Right lobe of liver (tissue), 6 donors: Measurements from ENCODE around the gene TMEM233. TPM values are rescaled to one million over a fixed set of nuclear protein-coding genes. Genes with fewer than 3 reads are reported as not detected.

ENCODE experiments used
- ATAC-seq, 4 donors: fragments of 200-7000 bp; cut with Tn5 transposase; one replicate each; pipeline ENCODE4 v1.9.1; 2020; ENCODE audit warnings: mild to moderate bottlenecking in 4 of 4, moderate library complexity in 4 of 4
- DNase-seq, 3 donors: peaks; one replicate each; pipeline ENCODE4 v3.0.0-alpha.2; 2020
- H3K27ac ChIP-seq, 3 donors: fragments of 200-600 bp; one replicate each; pipeline ENCODE4 v1.8.0; 2022
- H3K27me3 ChIP-seq, 2 donors: fragments of 200-600 bp; one replicate each; pipeline ENCODE4 v1.8.0; 2022
- H3K36me3 ChIP-seq, 4 donors: fragments of 200-600 bp; sonication (generic) in 1 of 4; one replicate each; pipeline versions ENCODE4 v1.5.1 to v1.8.0; 2017 to 2022; ENCODE audit warnings: control low read depth in 1 of 4
- H3K4me1 ChIP-seq, 4 donors: fragments of 200-600 bp; sonication (generic) in 1 of 4; one replicate each; pipeline versions ENCODE4 v1.5.1 to v1.8.0; 2017 to 2022; ENCODE audit warnings: control low read depth in 1 of 4
- H3K4me3 ChIP-seq, 3 donors: fragments of 200-600 bp; one replicate each; pipeline ENCODE4 v1.8.0; 2022
- H3K9me3 ChIP-seq, 4 donors: fragments of 200-600 bp; sonication (generic) in 1 of 4; one replicate each; pipeline versions ENCODE4 v1.5.1 to v1.8.0; 2017 to 2022; ENCODE audit warnings: control low read depth in 1 of 4
- CTCF ChIP-seq, 4 donors: fragments of 200-600 bp in 3 of 4; fragments of 450-650 bp in 1 of 4; IDR thresholded peaks; one replicate each; pipeline versions ENCODE4 v1.5.1 to v1.8.0; 2016 to 2022; ENCODE audit warnings: antibody characterized with exemption in 4 of 4, mild to moderate bottlenecking in 2 of 4
- POLR2A ChIP-seq: fragments of 450-650 bp; IDR thresholded peaks from one replicate; pipeline ENCODE4 v1.6.1; 2017; ENCODE audit warnings: antibody characterized with exemption, mild to moderate bottlenecking
- WGBS: methylation state at CpG from one replicate; pipeline ENCODE4 v1.1.6; 2018; ENCODE audit warnings: low coverage, low lambda C conversion rate; ENCODE audit not compliant: insufficient coverage; ENCODE audit errors: missing lambda C conversion rate; 5-methylcytosine and 5-hydroxymethylcytosine counted together
- intact Hi-C, 2 donors: fragments of 100-400 bp; cut with DNase I; formaldehyde crosslinking; loops; one replicate each; pipeline versions ENCODE4 v1.11.2 to v1.14.1; 2022
- total RNA-seq, 6 experiments: library from RNA; depleted of rRNA in 2 of 6; stranded (reverse); fragments of >200 nt in 2 of 6; fragmentation: NEBNext Ultra II Directional in 3 of 6; extraction: Animal tissue kit (Norgen Biotek cat#: 25700) in 3 of 6; gene quantifications; one replicate each; pipeline versions ENCODE4 v1.1.0 to v1.2.4, GENCODE V29; 2016 to 2023
- donor health status: DM: no; HTN: yes; CAD: no.
- donor health status: DM: no; HTN: no; CAD: no.
- donor health status: DM: no; HTN: no; CAD: no.
- donor health status: DM: no; HTN: yes; CAD: no.
- donor health status: DM: no; HTN: yes; CAD: no.

TMEM233 gene
- total RNA-seq, 6 experiments from 2014 or later = 0.09 to 0.40 (median 0.21) TPM; not detected in 2

- TF ChIP-seq CTCF (IDR thresholded peaks at IDR 0.05) = no peak
- no peak for TF ChIP-seq POLR2A
- no peaks in the 10 kb centered on the region for H3K27me3 ChIP-seq
- no peak overlapping the region for H3K4me3 ChIP-seq
- ATAC-seq (no peak), DNase-seq (no peak)
- H3K4me1 ChIP-seq = no peaks in the 10 kb centered on the region
- H3K36me3 ChIP-seq = no peaks in the 10 kb centered on the region
- 43% methylated on average over 7 of the region's 8 CpGs for WGBS
- no peak overlapping the region for H3K27ac ChIP-seq
- intact Hi-C loops = no loop called here
- H3K9me3 ChIP-seq = no peaks in the 10 kb centered on the region
These were observed 17.3 kb upstream of the TMEM233 start for GRCh38 chr12:119576118-119576810.

GRCh38 chr12:119576915-119577314, 16.7 kb upstream of the TMEM233 start:
- DNase-seq = no peak
- no peak overlapping the region for H3K4me3 ChIP-seq
- 10% methylated on average over 1 of the region's 1 CpG for WGBS
- no peaks in the 10 kb centered on the region for H3K9me3 ChIP-seq
- H3K27ac ChIP-seq = no peak overlapping the region
- no peak for TF ChIP-seq CTCF (IDR thresholded peaks at IDR 0.05)
- H3K4me1 ChIP-seq = no peaks in the 10 kb centered on the region
- no peaks in the 10 kb centered on the region for H3K27me3 ChIP-seq
- intact Hi-C loops = no loop called here
- no peak for ATAC-seq
- no peaks in the 10 kb centered on the region for H3K36me3 ChIP-seq

GRCh38 chr12:119578112-119578511, 15.5 kb upstream of the TMEM233 start:
- TF ChIP-seq POLR2A (no peak), CTCF (IDR thresholded peaks at IDR 0.05) (no peak)
- intact Hi-C loops = no loop called here
- WGBS = 67% methylated on average over 2 of the region's 2 CpGs
- DNase-seq (no peak), ATAC-seq (no peak)
- Histone ChIP-seq H3K9me3 (no peaks in the 10 kb centered on the region), H3K27ac (no peak overlapping the region), H3K4me3 (no peak overlapping the region), H3K36me3 (no peaks in the 10 kb centered on the region), H3K27me3 (no peaks in the 10 kb centered on the region), H3K4me1 (no peaks in the 10 kb centered on the region)

- DNase-seq (no peak), ATAC-seq (peak; percentile 85 to 92 (median 88))
- Histone ChIP-seq H3K27ac (no peak overlapping the region), H3K4me1 (peaks cover 0 to 16% (median 0%) of the 10 kb centered on the region in 4 donors), H3K9me3 (no peaks in the 10 kb centered on the region), H3K36me3 (no peaks in the 10 kb centered on the region), H3K27me3 (peaks cover 0 to 6% of the 10 kb centered on the region in 2 donors), H3K4me3 (no peak overlapping the region)
- TF ChIP-seq CTCF (IDR thresholded peaks at IDR 0.05) (no peak), POLR2A (no peak)
- WGBS = 17% methylated on average over 1 of the region's 1 CpG
- intact Hi-C loops = no loop called here
These were observed 4.5 kb upstream of the TMEM233 start for GRCh38 chr12:119589097-119589496.
